Measurements from ENCODE around the gene SIAH3.
"Not testable (repeated sequence)": the region's sequence is repeated elsewhere in the genome, so short reads cannot be mapped to it uniquely, and the experiment has no call there.

The SIAH3 gene

DNA sequence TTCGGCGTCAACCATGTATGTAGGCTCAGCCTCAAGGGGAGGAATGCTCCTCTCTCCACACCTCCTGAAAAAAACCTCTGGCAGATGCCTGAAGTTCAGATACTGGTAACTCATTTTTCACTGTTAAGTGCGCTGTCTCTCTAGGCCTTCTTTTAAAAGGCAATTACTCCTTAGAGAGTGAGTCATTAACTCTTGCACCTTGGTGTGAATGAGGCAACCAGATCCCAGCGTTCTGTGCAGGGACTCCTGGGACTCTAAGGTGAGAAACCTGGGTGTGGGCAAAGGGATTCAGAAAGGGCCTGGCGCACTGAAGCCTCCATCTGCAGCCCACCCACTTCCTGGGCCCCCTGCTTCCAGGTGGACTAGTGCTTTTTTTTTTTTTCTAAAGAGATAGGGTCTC, 71.7 kb downstream of the SIAH3 start:
- no peak for DNase-seq

DNA sequence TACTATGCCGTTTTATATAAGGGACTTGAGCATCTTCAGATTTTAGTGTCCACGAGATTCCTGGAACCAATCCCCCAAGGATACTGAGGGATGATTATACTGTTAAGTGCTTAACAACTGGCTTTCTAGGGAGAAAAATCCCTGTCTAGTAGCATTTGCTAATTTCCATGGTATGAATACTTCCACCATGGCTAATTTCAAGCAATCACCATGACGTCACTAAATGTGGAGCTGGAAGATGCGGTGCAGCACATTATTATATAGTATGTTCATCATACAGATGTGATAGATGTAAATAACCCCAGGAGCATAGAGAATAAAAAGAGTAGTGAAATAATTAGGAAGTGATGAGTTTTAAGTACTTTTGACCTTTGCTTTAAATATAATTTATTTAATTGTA, 72.7 kb downstream of the SIAH3 start:
- no peak for DNase-seq

DNA sequence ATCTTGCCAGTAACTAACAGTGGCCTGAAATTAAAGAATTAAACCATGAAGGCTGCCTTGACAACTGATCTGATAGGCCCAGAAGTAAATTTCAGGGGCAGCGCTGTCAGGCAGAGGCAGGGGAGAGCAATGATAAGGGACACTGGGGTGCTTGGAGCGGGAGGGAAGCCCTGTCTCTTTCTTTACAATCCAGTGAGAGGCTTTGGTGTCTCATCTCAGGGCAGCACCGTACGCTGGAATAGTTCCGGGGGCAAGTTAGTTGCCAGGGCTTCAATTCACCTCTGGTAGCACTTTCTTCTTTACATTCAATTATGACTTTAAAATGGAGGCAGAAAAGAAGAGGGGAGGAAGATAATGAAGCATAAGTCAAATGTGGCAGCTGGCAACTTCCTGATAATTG, 74.8 kb downstream of the SIAH3 start:
- DNase-seq: no peak

DNA sequence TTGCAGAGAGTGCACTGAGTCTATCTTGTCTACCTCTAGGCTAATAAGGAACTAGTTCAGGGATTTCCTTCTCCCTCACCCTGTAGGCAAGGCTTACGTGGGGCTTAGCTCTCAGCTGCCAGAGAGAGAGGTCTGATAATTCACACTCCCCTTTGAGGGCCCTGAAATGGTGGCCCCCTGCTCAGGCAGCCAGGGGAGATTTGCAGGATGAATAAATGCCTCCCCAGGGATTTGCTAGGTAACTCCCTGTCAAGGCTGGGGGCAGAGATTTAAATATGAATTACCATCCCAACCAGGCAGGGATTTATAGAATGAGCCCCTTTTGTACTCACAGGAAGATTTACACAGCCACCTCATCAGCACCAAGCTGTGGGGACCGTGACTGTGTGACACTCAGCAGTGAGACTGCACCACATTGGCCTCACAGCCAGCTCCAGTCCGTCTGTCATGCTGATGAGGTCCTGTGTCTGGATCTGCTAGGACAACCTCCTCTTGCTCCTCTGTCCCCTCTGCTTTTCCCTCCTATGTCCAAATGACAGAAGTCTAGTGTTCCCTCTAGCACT, 76.1 kb downstream of the SIAH3 start:
- DNase-seq: no peak

DNA sequence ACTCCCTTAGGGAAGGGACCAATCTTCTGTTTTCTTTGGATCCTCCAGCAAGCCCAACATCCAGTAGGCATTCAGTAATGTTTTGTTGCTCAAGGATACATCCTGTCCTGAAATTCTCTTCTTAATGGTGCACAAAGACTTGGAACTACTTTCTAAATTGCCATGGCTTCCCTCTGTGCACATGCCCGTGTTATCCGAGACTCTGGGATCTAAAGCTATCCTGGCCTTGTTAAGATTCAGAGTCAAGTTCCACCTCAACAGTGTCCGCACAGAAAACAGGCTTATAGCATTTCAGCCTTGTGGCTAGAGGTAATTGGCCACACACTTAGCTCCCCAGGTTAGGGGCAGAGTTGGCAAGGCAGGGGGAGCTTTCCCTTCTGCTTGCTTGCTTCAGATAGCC, 77.6 kb downstream of the SIAH3 start:
- DNase-seq: no peak

DNA sequence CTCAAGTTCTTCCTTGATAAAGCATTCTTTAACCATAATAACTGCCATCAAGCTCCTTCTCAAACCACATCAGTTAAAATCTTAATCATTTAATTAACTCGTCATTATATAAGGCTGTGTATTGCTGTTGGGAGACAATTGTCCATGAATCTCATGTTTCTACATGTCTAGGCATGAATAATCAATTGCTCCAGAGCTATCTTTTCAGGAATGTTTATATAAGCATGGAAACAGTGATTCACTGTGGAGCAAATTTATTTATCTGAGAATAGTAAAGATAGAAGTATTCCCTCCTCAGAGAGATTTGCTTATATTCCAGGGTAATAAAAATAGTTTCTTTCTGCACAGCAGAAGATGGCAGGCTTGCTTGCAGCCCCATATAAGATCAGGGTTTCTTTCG, 78.3 kb downstream of the SIAH3 start:
- no peak for DNase-seq

DNA sequence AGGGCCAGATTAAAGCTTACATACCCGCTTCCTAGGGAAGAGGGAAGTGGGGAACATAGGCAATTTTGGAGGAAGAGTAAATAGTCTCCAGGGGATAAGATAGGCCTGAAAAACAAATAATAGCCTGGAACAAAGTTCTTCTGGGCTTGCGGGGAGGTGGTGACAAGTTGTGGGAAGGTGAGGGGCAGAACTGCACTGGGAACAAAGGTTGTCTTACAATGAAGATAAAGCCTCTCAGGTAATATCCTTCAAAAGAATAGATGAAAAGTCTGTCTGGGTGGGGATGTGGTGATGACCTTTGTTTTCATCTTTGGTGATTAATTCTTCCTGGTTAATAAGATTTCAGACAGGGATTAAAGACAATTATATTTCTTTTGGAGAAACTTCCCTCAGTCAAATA, 80.7 kb downstream of the SIAH3 start:
- DNase-seq: no peak

DNA sequence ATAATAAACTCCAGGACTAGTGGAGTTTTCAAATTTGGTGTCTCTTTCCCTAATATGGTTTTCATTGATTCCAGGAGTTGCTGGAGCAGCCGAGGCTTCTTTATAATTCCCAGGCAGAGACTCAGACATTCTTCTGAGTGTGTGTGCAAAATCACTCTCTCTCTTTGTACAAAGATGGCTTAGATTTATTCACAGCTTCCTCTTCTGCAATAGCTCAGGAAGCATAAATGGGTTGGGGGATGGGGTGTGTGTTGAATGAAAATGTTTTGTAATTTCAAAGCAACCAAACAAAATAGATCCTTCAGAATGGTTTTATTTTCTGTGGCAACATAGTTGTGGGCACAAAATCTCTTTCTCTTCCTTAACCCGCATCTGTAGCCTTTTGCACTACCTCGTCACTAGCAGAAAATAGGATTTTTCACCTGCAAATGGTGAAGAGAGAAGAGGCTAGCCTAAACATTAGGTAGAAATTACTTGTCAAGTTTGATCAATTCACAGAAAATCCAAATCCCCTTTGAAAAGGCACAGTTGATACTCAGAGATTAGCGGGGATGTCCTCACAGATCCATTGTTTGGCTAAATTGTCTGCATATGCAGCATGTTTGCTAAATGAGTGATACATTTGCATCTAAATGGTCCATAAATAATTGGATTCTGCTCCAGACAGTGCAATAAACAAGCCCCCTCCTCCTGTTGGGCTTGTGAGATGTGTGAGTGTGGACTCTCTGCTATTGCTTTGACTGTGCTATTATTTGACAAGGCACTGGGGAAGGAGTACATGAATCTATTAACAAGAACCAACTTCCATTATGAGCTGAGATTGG, 82.7 kb downstream of the SIAH3 start:
- no peak for DNase-seq

DNA sequence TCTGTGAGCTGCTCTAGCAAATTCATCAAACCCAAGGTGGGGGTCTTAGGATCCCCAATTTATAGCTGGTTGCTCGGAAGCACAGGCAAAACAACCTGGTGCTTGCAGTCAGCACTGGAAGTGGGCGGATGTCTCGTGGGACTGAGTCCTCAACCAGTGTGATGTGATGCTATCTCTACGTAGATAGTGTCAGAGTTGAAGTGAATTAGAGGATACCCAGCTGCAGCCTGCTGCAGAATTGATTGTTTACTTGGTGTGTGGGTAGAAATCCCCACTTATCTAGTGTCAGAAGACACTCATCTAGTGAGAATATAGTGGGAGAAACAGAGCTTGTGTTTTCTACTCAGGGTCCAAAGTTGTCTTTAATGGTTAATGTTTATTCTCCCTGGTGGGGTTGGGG, 86.1 kb downstream of the SIAH3 start:
- DNase-seq: no peak

DNA sequence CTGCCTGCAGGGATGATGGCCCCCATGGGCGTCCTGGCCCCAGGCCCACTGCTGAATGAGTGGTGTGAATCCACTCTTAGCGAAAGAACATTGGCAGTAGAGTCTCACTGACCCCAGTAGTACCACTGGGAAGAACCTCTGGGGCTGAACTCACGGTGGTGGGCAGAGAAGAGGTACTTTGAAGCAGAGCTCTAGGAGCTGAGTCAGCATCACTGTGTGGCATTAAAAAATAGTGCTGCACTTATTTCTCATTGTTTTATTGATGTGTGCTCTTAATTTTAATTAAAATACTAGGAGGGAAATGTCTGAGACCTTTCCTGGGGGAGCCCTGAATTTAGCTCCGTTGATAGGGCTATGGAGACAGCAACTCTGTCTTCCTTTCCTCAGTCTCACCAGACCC, 88.1 kb downstream of the SIAH3 start:
- DNase-seq: no peak

DNA sequence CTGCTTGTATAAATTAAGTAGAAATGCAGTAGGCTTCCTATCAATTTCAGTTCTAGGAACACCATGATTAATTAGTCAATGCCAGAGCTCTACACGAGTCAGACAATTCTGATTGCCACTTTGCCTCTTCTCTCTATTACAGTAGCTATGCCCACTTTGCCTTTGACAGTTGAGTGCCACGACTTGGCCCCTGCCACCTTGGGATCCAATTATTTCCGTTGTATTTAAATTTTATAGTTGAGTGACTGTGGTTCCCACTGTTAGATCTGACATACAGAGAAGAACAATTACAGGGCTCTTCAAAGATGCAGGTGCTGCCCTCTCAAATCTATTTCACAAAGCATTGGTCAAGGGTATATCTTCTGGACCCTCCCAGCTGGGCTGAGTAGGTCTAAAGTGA, 94.0 kb downstream of the SIAH3 start:
- DNase-seq: not testable (repeated sequence)

DNA sequence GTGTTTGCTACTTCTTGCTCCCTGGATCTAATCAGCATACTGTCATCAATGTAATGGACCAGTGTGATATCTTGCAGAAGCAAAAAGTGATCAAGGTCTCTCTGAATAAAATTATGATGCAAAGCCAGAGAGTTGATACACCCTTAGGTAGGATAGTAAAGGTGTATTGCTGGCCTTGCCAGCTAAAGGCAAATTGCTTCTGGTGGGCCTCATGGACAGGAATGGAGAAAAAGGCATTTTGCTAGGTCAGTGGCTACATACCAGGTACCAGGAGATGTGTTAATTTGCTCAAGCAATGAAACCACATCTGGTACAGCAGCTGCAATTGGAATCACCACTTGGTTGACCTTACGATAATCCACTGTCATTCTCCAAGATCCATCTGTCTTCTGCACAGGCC, 95.1 kb downstream of the SIAH3 start:
- not testable (repeated sequence) for DNase-seq

DNA sequence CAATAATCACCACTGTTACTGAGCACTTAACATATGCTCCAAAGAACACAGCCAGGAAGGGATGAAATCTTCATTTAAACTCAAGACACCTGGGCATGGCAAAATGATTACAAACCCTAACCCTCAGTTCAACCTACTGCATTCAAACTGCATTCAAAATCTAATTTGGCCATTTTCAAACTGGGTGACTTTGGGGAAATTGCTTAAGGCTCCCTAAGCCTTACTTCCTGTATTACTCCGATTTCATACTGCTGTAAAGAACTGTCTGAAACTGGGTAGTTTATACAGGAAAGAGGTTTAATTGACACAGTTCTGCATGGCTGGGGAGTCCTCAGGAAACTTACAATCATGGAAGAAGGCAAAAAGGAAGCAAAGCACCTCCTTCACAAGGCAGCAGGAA, 99.0 kb downstream of the SIAH3 start:
- no peak for DNase-seq

DNA sequence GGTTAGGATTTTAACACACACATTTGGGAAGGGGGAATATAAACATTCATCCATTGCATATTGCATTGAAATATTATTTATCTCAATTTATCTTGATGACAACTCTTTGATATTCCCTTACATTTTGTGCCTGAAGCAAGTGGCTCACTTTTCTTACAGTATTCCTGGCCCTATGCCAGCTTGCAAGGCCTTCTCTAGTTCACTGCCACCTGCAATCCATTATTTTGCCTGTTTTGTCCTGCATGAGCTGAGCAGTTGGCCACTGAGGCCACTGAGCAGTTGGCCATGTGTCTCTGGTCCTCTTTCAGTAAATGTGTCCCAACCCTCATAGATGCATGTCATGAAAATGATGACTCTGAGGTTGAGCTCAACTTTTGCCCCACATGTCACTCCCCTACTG, 99.7 kb downstream of the SIAH3 start:
- DNase-seq: no peak

DNA sequence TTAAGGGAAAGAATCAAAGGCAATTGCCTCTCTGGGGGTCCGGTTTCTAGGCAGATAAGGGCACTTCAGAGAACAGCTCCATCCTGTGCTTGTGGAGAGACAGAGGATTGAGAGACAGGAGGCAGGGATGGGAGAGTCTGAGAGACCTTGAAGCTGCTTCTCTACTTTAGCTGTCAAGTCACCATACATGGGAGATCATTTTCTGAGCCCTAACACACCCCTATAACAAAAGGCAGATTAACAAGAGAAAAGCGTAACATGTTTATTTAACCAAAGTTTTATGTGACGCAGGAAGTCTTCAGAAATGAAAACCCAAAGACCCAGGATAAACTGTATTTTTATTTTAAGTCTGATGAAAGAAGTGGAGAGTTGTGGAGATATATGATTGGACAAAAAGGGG, 101.0 kb downstream of the SIAH3 start:
- no peak for DNase-seq

DNA sequence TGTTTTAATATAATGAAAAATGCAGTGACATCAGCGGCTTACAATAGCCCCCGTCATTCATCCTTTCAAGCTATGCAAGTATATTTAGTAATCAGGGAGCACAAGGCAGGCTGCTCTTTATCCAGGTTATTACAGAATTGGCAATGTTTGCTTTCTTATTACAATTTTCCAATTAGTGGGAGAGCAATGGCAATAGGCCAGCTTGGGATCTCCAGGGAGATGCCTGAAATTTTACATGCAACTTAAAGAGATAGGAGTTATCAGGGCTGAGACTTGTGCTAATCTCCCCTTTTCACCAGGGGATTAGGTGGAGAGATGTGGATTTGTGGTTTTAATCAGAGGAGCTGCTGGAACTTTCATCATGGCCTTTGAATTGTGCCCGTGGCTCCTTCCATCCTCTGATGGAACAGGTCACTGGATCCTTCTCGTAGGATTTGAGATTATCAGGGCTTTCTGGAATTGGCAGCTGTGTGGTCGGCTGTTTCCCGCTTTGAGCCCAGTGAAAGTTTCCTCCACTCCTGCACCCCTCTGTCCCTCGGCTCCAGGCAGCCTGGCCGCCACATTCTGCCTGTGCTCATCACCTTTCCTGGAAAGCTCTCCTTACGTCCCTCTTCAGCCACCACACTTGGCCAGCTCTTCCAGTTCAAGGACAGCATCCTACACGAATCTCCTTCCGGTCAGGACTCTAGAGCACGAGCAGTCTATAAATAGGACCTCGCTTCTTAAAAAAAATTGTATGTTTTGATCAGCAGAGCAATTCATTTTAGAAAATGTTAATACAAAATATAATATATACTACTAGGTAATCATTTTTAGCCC, 102.4 kb downstream of the SIAH3 start:
- DNase-seq: no peak

DNA sequence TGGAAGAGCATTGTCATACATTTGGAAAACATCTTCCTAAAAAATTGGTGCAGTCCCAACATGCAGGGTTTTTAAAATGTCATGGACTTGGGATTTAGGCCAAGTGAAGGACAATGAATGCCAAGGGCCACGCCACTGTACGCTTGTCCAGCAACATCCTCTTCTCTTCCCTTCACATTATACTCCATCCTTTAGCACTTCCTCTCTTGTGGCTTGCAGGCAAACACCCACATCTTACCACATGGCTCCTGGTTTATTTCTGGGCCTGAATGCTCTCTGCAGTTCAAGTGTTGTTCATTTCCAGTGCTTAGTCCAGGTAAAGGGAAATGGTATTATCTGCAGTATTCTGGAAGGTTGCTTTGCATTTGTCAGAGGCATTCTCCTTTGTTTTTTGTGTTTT, 104.5 kb downstream of the SIAH3 start:
- DNase-seq: no peak

DNA sequence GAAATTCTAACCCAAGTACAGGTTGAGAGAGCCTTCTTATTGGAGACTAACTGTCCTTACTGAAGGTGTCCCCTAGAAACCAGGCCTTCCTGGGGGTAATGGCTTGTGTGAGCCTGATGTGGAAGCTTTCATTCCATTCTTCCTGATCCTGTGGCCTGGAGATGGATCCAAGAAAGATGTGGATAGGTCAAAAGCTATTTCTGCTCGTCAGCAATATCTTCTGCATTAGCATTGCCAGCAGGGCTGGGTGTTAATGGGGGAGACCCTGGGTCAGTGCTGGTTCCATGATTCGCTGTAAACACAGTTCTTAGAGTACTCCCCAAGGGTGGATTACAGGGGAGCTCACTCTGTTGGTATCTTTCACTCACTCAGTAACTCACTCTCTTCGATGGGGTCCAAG, 106.6 kb downstream of the SIAH3 start:
- DNase-seq: no peak

DNA sequence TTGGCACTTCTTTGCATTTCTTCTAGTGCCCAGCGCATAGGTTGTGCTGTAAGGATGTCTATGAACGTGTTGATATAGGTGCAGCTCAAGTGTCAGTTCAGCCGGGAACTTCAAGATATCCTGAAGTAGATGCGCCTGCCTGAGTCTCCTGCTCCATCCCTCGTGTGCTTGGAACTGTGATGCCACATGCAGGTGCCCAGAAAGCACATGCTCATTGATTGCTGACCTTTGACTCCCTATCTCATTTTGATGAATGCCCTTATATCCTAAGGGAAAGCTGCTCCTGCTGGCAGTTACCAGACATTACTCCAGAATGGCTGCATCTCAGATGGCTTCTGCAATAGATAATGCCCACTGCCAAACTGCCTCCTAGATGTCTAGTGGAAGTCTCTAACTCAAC, 108.6 kb downstream of the SIAH3 start:
- DNase-seq: no peak

DNA sequence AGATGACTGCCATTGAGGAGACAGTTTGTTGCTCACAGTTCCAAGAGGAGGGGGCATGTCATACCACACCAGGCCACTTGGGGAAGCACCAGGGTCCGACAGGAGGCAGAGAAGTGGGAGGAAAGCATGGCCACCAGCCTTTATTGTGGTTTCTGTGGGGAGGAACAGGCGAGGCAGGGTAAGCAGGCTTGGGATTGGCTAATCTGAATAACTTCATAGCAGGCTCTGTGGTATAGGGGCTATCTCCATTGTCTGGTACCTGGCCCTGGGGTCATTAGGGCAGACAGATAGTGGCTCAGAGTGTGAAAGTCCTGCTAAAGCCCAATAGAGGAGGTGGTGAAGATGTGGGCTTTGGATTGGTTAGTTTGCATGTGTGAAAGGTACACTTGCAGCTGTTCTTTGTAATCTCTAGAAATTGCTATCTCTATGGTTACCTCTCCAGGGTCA, 114.0 kb downstream of the SIAH3 start:
- no peak for DNase-seq

DNA sequence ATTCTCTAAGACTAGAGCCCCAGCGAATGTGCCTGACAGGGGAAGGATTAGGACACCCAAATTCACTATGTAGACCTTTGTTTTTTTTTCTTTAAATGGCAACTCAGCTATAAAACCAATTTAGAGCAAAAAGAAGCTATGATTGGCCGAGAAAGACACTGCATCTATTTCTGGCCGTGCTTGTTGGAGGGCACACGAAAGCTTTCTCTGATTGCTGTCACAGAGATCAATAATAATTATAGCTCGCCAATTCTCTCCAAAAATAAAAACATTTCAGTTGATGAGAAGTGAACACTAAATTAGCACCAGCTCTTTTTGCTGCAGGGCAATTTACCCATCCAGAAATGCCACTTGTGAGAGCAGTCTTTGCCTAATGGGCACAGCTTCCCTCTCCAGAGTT, 118.2 kb downstream of the SIAH3 start:
- no peak for DNase-seq

DNA sequence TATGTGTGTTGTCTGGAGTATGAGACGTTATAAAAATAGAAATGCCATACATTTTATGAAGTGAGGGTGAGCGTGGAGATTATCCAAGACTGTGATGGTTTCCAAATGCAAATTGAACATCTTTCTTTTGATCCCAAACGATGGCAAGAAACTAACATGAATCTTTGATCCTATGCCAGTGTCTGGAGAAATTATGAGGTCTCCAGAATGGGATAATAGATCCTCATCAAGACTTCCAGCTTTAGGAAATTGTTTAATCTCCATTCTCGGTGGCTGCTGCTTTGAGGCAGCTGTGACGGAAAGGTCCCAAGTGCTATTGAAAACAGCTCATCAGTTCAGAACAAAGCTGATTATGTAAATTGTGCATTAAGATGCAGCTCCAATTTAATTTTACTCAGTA, 118.6 kb downstream of the SIAH3 start:
- no peak for DNase-seq

DNA sequence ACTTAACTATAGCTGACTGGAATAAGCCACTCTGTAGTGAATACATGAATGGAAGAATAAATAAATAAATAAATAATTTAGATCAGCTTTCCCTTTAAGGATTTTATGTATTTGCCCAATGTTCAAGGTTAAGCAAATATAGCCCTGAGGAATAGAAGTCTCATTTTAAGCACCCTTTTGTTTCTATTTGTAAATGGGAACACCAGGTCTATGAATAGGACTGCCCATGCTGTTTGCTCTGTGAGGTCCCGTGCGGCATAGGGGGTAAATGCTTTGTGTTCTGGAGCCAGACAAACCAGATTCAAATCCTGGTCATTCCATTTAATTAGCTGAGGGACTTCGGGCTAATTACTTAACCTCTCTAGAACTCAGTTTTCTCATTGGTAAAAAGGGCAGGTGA, 120.1 kb downstream of the SIAH3 start:
- DNase-seq: no peak

DNA sequence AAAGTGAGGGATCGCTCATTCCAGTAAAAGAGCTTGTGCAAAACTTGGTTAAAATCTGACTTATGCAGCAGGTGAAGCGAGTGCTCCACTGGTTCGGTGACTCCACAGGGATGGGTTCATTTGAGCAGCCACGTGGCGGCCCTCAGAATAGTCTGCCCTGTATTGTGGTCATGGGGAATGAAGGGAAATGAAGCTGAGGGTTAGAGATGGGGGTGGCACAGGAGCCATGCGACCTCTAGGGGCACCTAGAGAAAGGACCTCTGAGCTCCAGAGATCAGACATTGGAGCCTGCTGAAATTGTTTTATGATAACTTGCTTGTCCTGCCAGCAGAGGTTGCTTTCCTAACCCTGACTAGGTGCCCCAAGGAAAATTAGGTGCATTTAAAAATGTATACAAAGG, 122.8 kb downstream of the SIAH3 start:
- no peak for DNase-seq
